HepG2 (cell line): ENCODE measurements around the gene KNCN. TPM values are rescaled to one million over a fixed set of nuclear protein-coding genes. Genes with fewer than 3 reads are reported as not detected.

Experiments
- ATAC-seq: fragments of 200-7000 bp; cut with Tn5 transposase; 3 replicates; pipeline ENCODE4 v1.9.1; 2020; ENCODE audit warnings: mild to moderate bottlenecking, moderate library complexity
- BruUV-seq: library from RNA; stranded (reverse); fragments of 400-500 nt; replicated peaks from 2 replicates; lab custom pipeline; 2021; lab: Mats Ljungman, UMichigan
- CTCF ChIA-PET: fragments of 300-600 bp; formaldehyde crosslinking; extraction: SDS; loops from one replicate; lab custom pipeline; 2021; ENCODE audit warnings: low total read pairs, inconsistent platforms, low intra/inter-chr PET ratio; lab: Yijun Ruan, JAX
- POLR2A ChIA-PET: fragments of 350-600 bp; sonication (Branson Sonifier 250); formaldehyde crosslinking; loops from one replicate; lab custom pipeline; 2020; ENCODE audit warnings: antibody characterized with exemption, inconsistent platforms; lab: Yijun Ruan, JAX
- DNase-seq: peaks from one replicate; pipeline ENCODE4 v3.0.0-alpha.2; 2015; ENCODE audit warnings: low spot score
- FAIRE-seq: peaks from 3 replicates; lab custom pipeline; 2011; peaks lifted over from hg19 to GRCh38; lab: Jason Lieb, UNC
- H2AFZ ChIP-seq: one replicate; pipeline ENCODE4 v1.6.1; 2011; ENCODE audit warnings: low read length, inconsistent platforms
- H3K27ac ChIP-seq: fragments of 300-600 bp; 3 replicates; pipeline ENCODE4 v1.8.0; 2011; ENCODE audit warnings: mixed run types, mild to moderate bottlenecking, mixed read lengths, low read length, inconsistent platforms; ENCODE audit not compliant: insufficient read depth; ENCODE audit errors: extremely low read length
- H3K27me3 ChIP-seq, 2 experiments: fragments of 200-600 bp in 1 of 2; 2 replicates in 1 of 2; 3 replicates in 1 of 2; pipeline versions ENCODE4 v1.6.0 to v1.8.0; 2011; ENCODE audit warnings: low read length in 2 of 2, mild to moderate bottlenecking in 2 of 2, moderate library complexity in 2 of 2, inconsistent platforms in 1 of 2; ENCODE audit not compliant: insufficient read depth in 2 of 2, control insufficient read depth in 1 of 2
- H3K36me3 ChIP-seq, 2 experiments: fragments of 200-600 bp in 1 of 2; replicated peaks in 1 of 2; 2 replicates in 1 of 2; 3 replicates in 1 of 2; pipeline versions ENCODE4 v1.5.1 to v1.8.0; 2011; ENCODE audit warnings: low read length in 2 of 2, inconsistent platforms in 1 of 2; ENCODE audit not compliant: insufficient read depth in 2 of 2, control insufficient read depth in 1 of 2
- H3K4me1 ChIP-seq: 2 replicates; pipeline ENCODE4 v1.5.1; 2012; ENCODE audit warnings: low read length, inconsistent platforms; ENCODE audit not compliant: insufficient read depth
- H3K4me2 ChIP-seq: 2 replicates; pipeline ENCODE4 v1.6.0; 2011; ENCODE audit warnings: low read depth, low read length, inconsistent platforms
- H3K4me3 ChIP-seq, 3 experiments: fragments of 200-600 bp in 1 of 3; sonication (generic), shearing (Covaris generic) in 1 of 3; replicated peaks in 1 of 3; 2 replicates each; pipeline ENCODE4 v1.5.1; 2011 to 2016; ENCODE audit warnings: low read length in 3 of 3, inconsistent platforms in 2 of 3, low read depth in 2 of 3, mild to moderate bottlenecking in 2 of 3, control low read depth in 1 of 3, mixed read lengths in 1 of 3; ENCODE audit not compliant: insufficient read depth in 1 of 3
- H3K79me2 ChIP-seq: one replicate; pipeline ENCODE4 v1.6.1; 2011; ENCODE audit warnings: low read length, inconsistent platforms; ENCODE audit not compliant: insufficient read depth
- H3K9ac ChIP-seq: 2 replicates; pipeline ENCODE4 v1.6.0; 2011; ENCODE audit warnings: mild to moderate bottlenecking, low read depth, low read length, inconsistent platforms; ENCODE audit not compliant: insufficient read depth
- H3K9me3 ChIP-seq: 2 replicates; pipeline ENCODE4 v1.5.1; 2012; ENCODE audit warnings: mild to moderate bottlenecking, low read length
- H4K20me1 ChIP-seq: 2 replicates; pipeline ENCODE4 v1.6.0; 2011; ENCODE audit warnings: inconsistent platforms, mild to moderate bottlenecking, low read length, moderate library complexity; ENCODE audit not compliant: insufficient read depth
- FOXA1 ChIP-seq, 2 experiments: fragments of 450-650 bp in 1 of 2; sonication (generic) in 1 of 2; formaldehyde crosslinking in 1 of 2; IDR thresholded peaks; 2 replicates each; pipeline versions ENCODE4 v1.4.0 to v1.6.1; 2016 to 2020; ENCODE audit warnings: missing genetic modification reagents in 1 of 2
- HCFC1 ChIP-seq: fragments of 150-350 bp; IDR thresholded peaks from 2 replicates; pipeline ENCODE4 v1.6.1; 2014; ENCODE audit warnings: low read depth, low read length
- RFXAP ChIP-seq: sonication (generic); formaldehyde crosslinking; IDR thresholded peaks from 2 replicates; pipeline ENCODE4 v1.4.0; 2020; ENCODE audit warnings: missing genetic modification reagents, borderline replicate concordance
- TGIF2 ChIP-seq: IDR thresholded peaks from 2 replicates; pipeline ENCODE4 v1.6.1; 2016; ENCODE audit warnings: control low read depth, missing compliant biosample characterization
- ZMAT3 ChIP-seq: sonication (generic); formaldehyde crosslinking; conservative IDR thresholded peaks from 2 replicates; pipeline ENCODE4 v1.7.0; 2021; ENCODE audit warnings: missing genetic modification reagents
- ZNF530 ChIP-seq: sonication (generic); formaldehyde crosslinking; IDR thresholded peaks from 2 replicates; pipeline ENCODE4 v1.5.0; 2020; ENCODE audit warnings: low read depth, mild to moderate bottlenecking, missing genetic modification reagents
- ZNF660 ChIP-seq: sonication (generic); formaldehyde crosslinking; IDR thresholded peaks from 2 replicates; pipeline ENCODE4 v1.5.1; 2020; ENCODE audit warnings: mild to moderate bottlenecking, low read depth, missing genetic modification reagents, borderline replicate concordance
- ZNF678 ChIP-seq: sonication (generic); formaldehyde crosslinking; IDR thresholded peaks from 2 replicates; pipeline ENCODE4 v1.4.0; 2020; ENCODE audit warnings: mild to moderate bottlenecking, missing genetic modification reagents
- ZNF703 ChIP-seq: sonication (generic); formaldehyde crosslinking; IDR thresholded peaks from 2 replicates; pipeline ENCODE4 v1.5.1; 2020; ENCODE audit warnings: missing genetic modification reagents, mild to moderate bottlenecking, moderate library complexity, borderline replicate concordance
- WGBS: methylation state at CpG from one replicate; pipeline ENCODE4 v1.1.6; 2017; ENCODE audit warnings: low lambda C conversion rate; 5-methylcytosine and 5-hydroxymethylcytosine counted together
- in situ Hi-C: cut with HindIII; loops from 2 replicates; pipeline ENCODE4 v1.10.0; 2017; ENCODE audit warnings: low pct_unique_long_range_greater_than_20kb; ENCODE audit not compliant: extremely low pct_ligation_motif_present
- intact Hi-C: fragments of 100-400 bp; cut with micrococcal nuclease; formaldehyde crosslinking; loops from one replicate; pipeline ENCODE4 v1.10.0; 2022; ENCODE audit not compliant: unreplicated experiment
- polyA plus RNA-seq, 8 experiments: library from polyadenylated mRNA; depleted of rRNA in 3 of 8; stranded (reverse) in 7 of 8; unstranded in 1 of 8; fragments of >200 nt; fragmentation: Illumina TruSeq in 4 of 8; extraction: Trizol in 4 of 8; gene quantifications; 2 replicates each; pipeline versions ENCODE4 v1.2.1 to v1.2.3, GENCODE V29; 2011 to 2016; ENCODE audit warnings: low read depth in 4 of 8, missing spikeins in 1 of 8, mixed read lengths in 1 of 8; ENCODE audit not compliant: insufficient read depth in 1 of 8
- total RNA-seq, 5 experiments: library from RNA; depleted of rRNA; stranded (reverse); fragments of >200 nt; fragmentation: Illumina TruSeq; extraction: Trizol; gene quantifications; 2 replicates each; pipeline ENCODE4 v1.2.3, GENCODE V29; 2016; ENCODE audit warnings: low read depth in 1 of 5
- TF ChIP-seq, protein P1 (sequence below): IDR thresholded peaks from 2 replicates; pipeline ENCODE4 v1.6.1; 2016; ENCODE audit warnings: low read depth, borderline replicate concordance

The KNCN gene
- total and polyA plus RNA-seq, 2 of the 13 experiments (the other 11 are each of a cell fraction or from before 2014, with no cell fraction given) = not detected

DNA sequence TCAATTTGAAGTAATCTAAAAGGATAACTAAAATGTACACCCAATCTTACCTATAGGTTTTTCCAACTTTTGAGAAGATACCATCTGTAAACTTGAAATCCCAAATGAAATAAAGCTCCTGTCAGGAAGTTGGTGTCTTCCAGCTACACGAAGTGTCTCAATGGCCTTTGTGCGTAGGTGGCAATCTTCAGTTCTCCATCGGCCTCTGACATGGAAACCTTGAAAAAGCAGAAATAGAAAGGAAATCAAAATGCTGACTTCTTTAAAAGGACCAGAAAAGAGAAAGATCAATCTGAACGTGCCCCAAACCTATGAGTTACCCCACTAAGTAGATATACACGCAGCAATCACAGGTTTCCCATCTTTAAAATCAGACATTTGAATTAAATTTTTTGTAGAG lies 42.6 kb upstream of the KNCN start:
- DNase-seq = no peak
- H3K9ac ChIP-seq = no peak overlapping the region
- ATAC-seq = no peak
- ChIA-PET POLR2A (no interaction called here), CTCF (no interaction called here)
- FAIRE-seq = no peak
- H3K9me3 ChIP-seq = no peaks in the 10 kb centered on the region
- H3K4me2 ChIP-seq = no peak overlapping the region
- no peaks in the 10 kb centered on the region for H3K79me2 ChIP-seq
- no TSS peak for BruUV-seq
- no peak overlapping the region for H3K4me3 ChIP-seq
- TF ChIP-seq ZNF530 (CRISPR knock-in tag) (no peak), RFXAP (CRISPR knock-in tag) (no peak), TGIF2 (CRISPR knock-in tag) (no peak), FOXA1 (IDR thresholded peaks at IDR 0.05) (no peak), FOXA1 (CRISPR knock-in tag; IDR thresholded peaks at IDR 0.05) (no peak)
- TF ChIP-seq, protein P1, sequence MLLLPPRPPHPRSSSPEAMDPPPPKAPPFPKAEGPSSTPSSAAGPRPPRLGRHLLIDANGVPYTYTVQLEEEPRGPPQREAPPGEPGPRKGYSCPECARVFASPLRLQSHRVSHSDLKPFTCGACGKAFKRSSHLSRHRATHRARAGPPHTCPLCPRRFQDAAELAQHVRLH (CRISPR knock-in tag) = no peak
- TF ChIP-seq, all 625 proteins: peak for 0
- Histone ChIP-seq H3K36me3 (peaks cover 7 to 46% of the 10 kb centered on the region in 2 experiments; a peak in 4 of 5 replicates), H3K4me1 (no peaks in the 10 kb centered on the region), H4K20me1 (no peaks in the 10 kb centered on the region), H3K27ac (no peak overlapping the region), H2AFZ (no peak overlapping the region), H3K27me3 (no peaks in the 10 kb centered on the region)
- 98% methylated on average over 5 of the region's 5 CpGs for WGBS
- intact Hi-C loops (no loop called here), in situ Hi-C loops (no loop called here)

DNA sequence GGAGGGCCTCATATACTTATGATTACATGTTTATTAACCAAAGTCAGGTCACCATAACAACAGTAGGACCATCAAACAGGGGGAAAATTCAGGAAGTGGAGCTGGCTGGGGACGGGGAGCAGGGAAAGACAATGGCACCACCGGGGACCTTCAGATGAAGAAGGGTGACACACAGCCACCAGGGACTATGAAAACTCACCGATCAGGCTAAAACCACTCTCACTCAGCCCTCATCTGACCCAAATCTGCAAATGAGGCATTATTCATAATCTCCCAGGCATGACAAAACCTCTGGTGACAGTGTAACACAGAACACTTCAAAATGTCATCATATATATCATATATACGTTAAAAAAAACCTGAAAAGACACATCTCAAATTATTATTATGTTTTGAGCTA lies 41.4 kb upstream of the KNCN start:
- H3K9ac ChIP-seq = no peak overlapping the region
- ATAC-seq = no peak
- no peak for TF ChIP-seq ZNF660 (CRISPR knock-in tag)
- no peak for TF ChIP-seq HCFC1
- no peak for TF ChIP-seq ZMAT3 (CRISPR knock-in tag)
- TF ChIP-seq ZNF703 (CRISPR knock-in tag) = no peak
- no peak for TF ChIP-seq ZNF678 (CRISPR knock-in tag)
- TF ChIP-seq, all 625 proteins: peak for 0
- Histone ChIP-seq H3K9me3 (no peaks in the 10 kb centered on the region), H3K27me3 (no peaks in the 10 kb centered on the region), H3K27ac (no peak overlapping the region), H3K79me2 (no peaks in the 10 kb centered on the region), H3K4me2 (no peak overlapping the region), H3K4me3 (no peak overlapping the region), H3K36me3 (peaks cover 7 to 51% of the 10 kb centered on the region in 2 experiments; a peak in 4 of 5 replicates), H3K4me1 (no peaks in the 10 kb centered on the region), H4K20me1 (no peaks in the 10 kb centered on the region), H2AFZ (no peak overlapping the region)
- intact Hi-C loops (no loop called here), in situ Hi-C loops (no loop called here)
- CTCF ChIA-PET = no interaction called here
- no peak for FAIRE-seq
- WGBS = 97% methylated on average over 4 of the region's 4 CpGs
- DNase-seq = no peak
- POLR2A ChIA-PET = no interaction called here
- BruUV-seq = no TSS peak
